Measurements from ENCODE around the gene WWOX.

DNA sequence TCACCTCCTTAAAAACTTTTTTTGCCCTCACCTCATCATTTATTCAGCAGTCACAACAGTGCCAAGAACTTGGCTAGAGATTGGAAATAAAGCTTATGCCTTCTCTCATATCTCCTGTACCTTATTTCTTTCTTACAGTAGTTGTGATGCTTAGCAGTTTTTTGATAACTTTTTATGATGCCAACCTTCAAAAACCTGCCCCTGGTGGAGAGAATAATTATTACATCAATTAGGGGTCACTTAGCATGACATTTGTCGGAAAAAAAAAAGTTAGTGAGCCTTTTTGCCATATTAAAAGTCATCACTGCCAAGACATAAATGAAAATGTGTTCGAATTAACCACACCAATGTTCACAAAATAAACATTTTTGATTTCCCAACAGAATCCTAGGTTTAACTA, 296.6 kb downstream of the WWOX start:
- TF ChIP-seq, protein P1, sequence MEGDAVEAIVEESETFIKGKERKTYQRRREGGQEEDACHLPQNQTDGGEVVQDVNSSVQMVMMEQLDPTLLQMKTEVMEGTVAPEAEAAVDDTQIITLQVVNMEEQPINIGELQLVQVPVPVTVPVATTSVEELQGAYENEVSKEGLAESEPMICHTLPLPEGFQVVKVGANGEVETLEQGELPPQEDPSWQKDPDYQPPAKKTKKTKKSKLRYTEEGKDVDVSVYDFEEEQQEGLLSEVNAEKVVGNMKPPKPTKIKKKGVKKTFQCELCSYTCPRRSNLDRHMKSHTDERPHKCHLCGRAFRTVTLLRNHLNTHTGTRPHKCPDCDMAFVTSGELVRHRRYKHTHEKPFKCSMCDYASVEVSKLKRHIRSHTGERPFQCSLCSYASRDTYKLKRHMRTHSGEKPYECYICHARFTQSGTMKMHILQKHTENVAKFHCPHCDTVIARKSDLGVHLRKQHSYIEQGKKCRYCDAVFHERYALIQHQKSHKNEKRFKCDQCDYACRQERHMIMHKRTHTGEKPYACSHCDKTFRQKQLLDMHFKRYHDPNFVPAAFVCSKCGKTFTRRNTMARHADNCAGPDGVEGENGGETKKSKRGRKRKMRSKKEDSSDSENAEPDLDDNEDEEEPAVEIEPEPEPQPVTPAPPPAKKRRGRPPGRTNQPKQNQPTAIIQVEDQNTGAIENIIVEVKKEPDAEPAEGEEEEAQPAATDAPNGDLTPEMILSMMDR (conservative IDR thresholded peaks at IDR 0.05; ENCODE audit: low read depth, low read length), result no peak
- TF ChIP-seq POLR2A (IDR thresholded peaks at IDR 0.05; ENCODE audit: low read depth, low read length) (no peak), SMC3 (IDR thresholded peaks at IDR 0.05; ENCODE audit: low read depth, low read length) (no peak), NFE2L2 (IDR thresholded peaks at IDR 0.05; ENCODE audit: low read depth, low read length) (no peak), BHLHE40 (IDR thresholded peaks at IDR 0.05; ENCODE audit: low read depth, low read length) (no peak), RFX5 (IDR thresholded peaks at IDR 0.05; ENCODE audit: low read depth, low read length) (no peak), MAZ (IDR thresholded peaks at IDR 0.05; ENCODE audit: borderline replicate concordance, low read depth, low read length) (no peak), CEBPB (IDR thresholded peaks at IDR 0.05; ENCODE audit: low read depth, low read length) (no peak), MXI1 (IDR thresholded peaks at IDR 0.05; ENCODE audit: borderline replicate concordance, low read depth, low read length) (no peak), RAD21 (IDR thresholded peaks at IDR 0.05; ENCODE audit: low read length) (no peak)
